HepG2 (cell line): ENCODE data around the gene RALBP1. TPM values are rescaled to one million over a fixed set of nuclear protein-coding genes. Genes with fewer than 3 reads are reported as not detected.

Source experiments
- ATAC-seq: fragments of 200-7000 bp; cut with Tn5 transposase; 3 replicates; pipeline ENCODE4 v1.9.1; 2020; ENCODE audit warnings: mild to moderate bottlenecking, moderate library complexity
- BruUV-seq: library from RNA; stranded (reverse); fragments of 400-500 nt; replicated peaks from 2 replicates; lab custom pipeline; 2021; lab: Mats Ljungman, UMichigan
- CTCF ChIA-PET: fragments of 300-600 bp; formaldehyde crosslinking; extraction: SDS; loops from one replicate; lab custom pipeline; 2021; ENCODE audit warnings: low total read pairs, inconsistent platforms, low intra/inter-chr PET ratio; lab: Yijun Ruan, JAX
- POLR2A ChIA-PET: fragments of 350-600 bp; sonication (Branson Sonifier 250); formaldehyde crosslinking; loops from one replicate; lab custom pipeline; 2020; ENCODE audit warnings: antibody characterized with exemption, inconsistent platforms; lab: Yijun Ruan, JAX
- DNase-seq: peaks from one replicate; pipeline ENCODE4 v3.0.0-alpha.2; 2015; ENCODE audit warnings: low spot score
- FAIRE-seq: peaks from 3 replicates; lab custom pipeline; 2011; peaks lifted over from hg19 to GRCh38; lab: Jason Lieb, UNC
- H2AFZ ChIP-seq: one replicate; pipeline ENCODE4 v1.6.1; 2011; ENCODE audit warnings: low read length, inconsistent platforms
- H3K27ac ChIP-seq: fragments of 300-600 bp; 3 replicates; pipeline ENCODE4 v1.8.0; 2011; ENCODE audit warnings: mixed run types, mild to moderate bottlenecking, mixed read lengths, low read length, inconsistent platforms; ENCODE audit not compliant: insufficient read depth; ENCODE audit errors: extremely low read length
- H3K27me3 ChIP-seq, 2 experiments: fragments of 200-600 bp in 1 of 2; 2 replicates in 1 of 2; 3 replicates in 1 of 2; pipeline versions ENCODE4 v1.6.0 to v1.8.0; 2011; ENCODE audit warnings: low read length in 2 of 2, mild to moderate bottlenecking in 2 of 2, moderate library complexity in 2 of 2, inconsistent platforms in 1 of 2; ENCODE audit not compliant: insufficient read depth in 2 of 2, control insufficient read depth in 1 of 2
- H3K36me3 ChIP-seq, 2 experiments: fragments of 200-600 bp in 1 of 2; replicated peaks in 1 of 2; 2 replicates in 1 of 2; 3 replicates in 1 of 2; pipeline versions ENCODE4 v1.5.1 to v1.8.0; 2011; ENCODE audit warnings: low read length in 2 of 2, inconsistent platforms in 1 of 2; ENCODE audit not compliant: insufficient read depth in 2 of 2, control insufficient read depth in 1 of 2
- H3K4me1 ChIP-seq: 2 replicates; pipeline ENCODE4 v1.5.1; 2012; ENCODE audit warnings: low read length, inconsistent platforms; ENCODE audit not compliant: insufficient read depth
- H3K4me2 ChIP-seq: 2 replicates; pipeline ENCODE4 v1.6.0; 2011; ENCODE audit warnings: low read depth, low read length, inconsistent platforms
- H3K4me3 ChIP-seq, 3 experiments: fragments of 200-600 bp in 1 of 3; sonication (generic), shearing (Covaris generic) in 1 of 3; replicated peaks in 1 of 3; 2 replicates each; pipeline ENCODE4 v1.5.1; 2011 to 2016; ENCODE audit warnings: low read length in 3 of 3, inconsistent platforms in 2 of 3, low read depth in 2 of 3, mild to moderate bottlenecking in 2 of 3, control low read depth in 1 of 3, mixed read lengths in 1 of 3; ENCODE audit not compliant: insufficient read depth in 1 of 3
- H3K79me2 ChIP-seq: one replicate; pipeline ENCODE4 v1.6.1; 2011; ENCODE audit warnings: low read length, inconsistent platforms; ENCODE audit not compliant: insufficient read depth
- H3K9ac ChIP-seq: 2 replicates; pipeline ENCODE4 v1.6.0; 2011; ENCODE audit warnings: mild to moderate bottlenecking, low read depth, low read length, inconsistent platforms; ENCODE audit not compliant: insufficient read depth
- H3K9me3 ChIP-seq: 2 replicates; pipeline ENCODE4 v1.5.1; 2012; ENCODE audit warnings: mild to moderate bottlenecking, low read length
- H4K20me1 ChIP-seq: 2 replicates; pipeline ENCODE4 v1.6.0; 2011; ENCODE audit warnings: inconsistent platforms, mild to moderate bottlenecking, low read length, moderate library complexity; ENCODE audit not compliant: insufficient read depth
- IKZF1 ChIP-seq: fragments of 450-650 bp; IDR thresholded peaks from 2 replicates; pipeline ENCODE4 v1.7.1; 2016
- NCOA1 ChIP-seq: sonication (generic); formaldehyde crosslinking; IDR thresholded peaks from 2 replicates; pipeline ENCODE4 v1.9.0; 2021; ENCODE audit warnings: missing genetic modification reagents
- NFKB2 ChIP-seq: sonication (generic); formaldehyde crosslinking; IDR thresholded peaks from 2 replicates; pipeline ENCODE4 v1.4.0; 2020; ENCODE audit warnings: missing genetic modification reagents, borderline replicate concordance
- SOX5 ChIP-seq: IDR thresholded peaks from 2 replicates; pipeline ENCODE4 v1.6.1; 2016; ENCODE audit warnings: borderline replicate concordance
- SRSF9 ChIP-seq: fragments of 200-400 bp; formaldehyde crosslinking; IDR thresholded peaks from 2 replicates; pipeline ENCODE4 v1.6.1; 2018; ENCODE audit warnings: borderline replicate concordance, mild to moderate bottlenecking, low read depth, low read length; ENCODE audit not compliant: insufficient read depth, poor library complexity, severe bottlenecking
- ZC3H13 ChIP-seq: sonication (generic); formaldehyde crosslinking; IDR thresholded peaks from 2 replicates; pipeline ENCODE4 v1.8.1; 2023; ENCODE audit warnings: mild to moderate bottlenecking, missing genetic modification reagents, moderate library complexity
- ZNF230 ChIP-seq: sonication (generic); formaldehyde crosslinking; IDR thresholded peaks from 2 replicates; pipeline ENCODE4 v1.4.0; 2020; ENCODE audit warnings: mild to moderate bottlenecking, missing genetic modification reagents
- WGBS: methylation state at CpG from one replicate; pipeline ENCODE4 v1.1.6; 2017; ENCODE audit warnings: low lambda C conversion rate; 5-methylcytosine and 5-hydroxymethylcytosine counted together
- in situ Hi-C: cut with HindIII; loops from 2 replicates; pipeline ENCODE4 v1.10.0; 2017; ENCODE audit warnings: low pct_unique_long_range_greater_than_20kb; ENCODE audit not compliant: extremely low pct_ligation_motif_present
- intact Hi-C: fragments of 100-400 bp; cut with micrococcal nuclease; formaldehyde crosslinking; loops from one replicate; pipeline ENCODE4 v1.10.0; 2022; ENCODE audit not compliant: unreplicated experiment
- polyA plus RNA-seq, 8 experiments: library from polyadenylated mRNA; depleted of rRNA in 3 of 8; stranded (reverse) in 7 of 8; unstranded in 1 of 8; fragments of >200 nt; fragmentation: Illumina TruSeq in 4 of 8; extraction: Trizol in 4 of 8; gene quantifications; 2 replicates each; pipeline versions ENCODE4 v1.2.1 to v1.2.3, GENCODE V29; 2011 to 2016; ENCODE audit warnings: low read depth in 4 of 8, missing spikeins in 1 of 8, mixed read lengths in 1 of 8; ENCODE audit not compliant: insufficient read depth in 1 of 8
- total RNA-seq, 5 experiments: library from RNA; depleted of rRNA; stranded (reverse); fragments of >200 nt; fragmentation: Illumina TruSeq; extraction: Trizol; gene quantifications; 2 replicates each; pipeline ENCODE4 v1.2.3, GENCODE V29; 2016; ENCODE audit warnings: low read depth in 1 of 5
- TF ChIP-seq, protein P1 (sequence below): sonication (generic); formaldehyde crosslinking; conservative IDR thresholded peaks from 2 replicates; pipeline ENCODE4 v1.4.0; 2020; ENCODE audit warnings: mild to moderate bottlenecking, missing genetic modification reagents, moderate library complexity
- TF ChIP-seq, protein P2 (sequence below): sonication (generic); formaldehyde crosslinking; conservative IDR thresholded peaks from 2 replicates; pipeline ENCODE4 v1.5.0; 2020; ENCODE audit warnings: missing genetic modification reagents
- TF ChIP-seq, protein P3 (sequence below): sonication (generic); formaldehyde crosslinking; IDR thresholded peaks from 2 replicates; pipeline ENCODE4 v1.8.0; 2022; ENCODE audit warnings: mild to moderate bottlenecking, missing genetic modification reagents, borderline replicate concordance
- TF ChIP-seq, protein P4 (sequence below): sonication (generic); formaldehyde crosslinking; IDR thresholded peaks from 2 replicates; pipeline ENCODE4 v1.4.0; 2020; ENCODE audit warnings: mild to moderate bottlenecking, missing genetic modification reagents
- TF ChIP-seq, protein P5 (sequence below): sonication (generic); formaldehyde crosslinking; IDR thresholded peaks from 2 replicates; pipeline ENCODE4 v1.5.0; 2020; ENCODE audit warnings: mild to moderate bottlenecking, low read depth, missing genetic modification reagents, borderline replicate concordance

Gene RALBP1
- total and polyA plus RNA-seq, 2 of the 13 experiments (the other 11 are each of a cell fraction or from before 2014, with no cell fraction given), result 24.5 to 33.1 TPM

DNA sequence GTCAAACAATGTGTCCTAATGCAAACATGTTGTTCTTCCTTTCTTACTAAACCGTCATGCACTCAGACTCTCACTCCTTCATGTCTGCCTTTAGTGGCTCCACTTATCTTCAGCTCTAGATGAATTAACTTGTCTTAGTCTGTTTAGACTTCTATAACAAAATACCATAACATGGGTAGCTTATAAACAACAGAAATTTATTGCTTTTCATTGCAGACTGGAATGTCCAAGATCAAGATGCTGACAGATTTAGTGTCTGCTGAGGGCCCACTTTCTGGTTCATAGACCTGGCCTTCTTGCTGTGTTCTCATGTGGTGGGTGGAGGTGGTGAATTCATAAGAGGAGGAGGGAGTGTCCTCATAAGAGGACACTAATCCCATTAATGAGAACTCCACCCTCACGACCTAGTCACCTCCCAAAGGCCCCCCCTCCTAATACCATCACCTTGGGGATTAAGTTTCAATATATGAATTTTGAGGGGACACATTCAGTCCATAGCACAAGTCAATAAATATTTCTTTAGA lies 32.3 kb downstream of the RALBP1 start:
- in situ Hi-C loops, result no loop called here
- Histone ChIP-seq H3K9me3 (peaks cover 10% of the 10 kb centered on the region), H2AFZ (no peak overlapping the region), H3K4me3 (no peak overlapping the region), H3K4me2 (no peak overlapping the region), H3K4me1 (peaks cover 11% of the 10 kb centered on the region), H3K27me3 (no peaks in the 10 kb centered on the region), H3K27ac (no peak overlapping the region), H3K79me2 (peaks cover 30% of the 10 kb centered on the region), H3K36me3 (no peaks in the 10 kb centered on the region), H3K9ac (no peak overlapping the region), H4K20me1 (0 out of 2 replicates have a peak, but pooled peaks cover 3% of the 10 kb centered on the region)
- 89% methylated on average over 2 of the region's 2 CpGs for WGBS
- ChIA-PET POLR2A (no interaction called here), CTCF (no interaction called here)
- intact Hi-C loops, result no loop called here
- no TSS peak for BruUV-seq
- FAIRE-seq (no peak), ATAC-seq (no peak), DNase-seq (no peak)
- TF ChIP-seq ZNF230 (CRISPR knock-in tag), result no peak
- TF ChIP-seq, protein P1, sequence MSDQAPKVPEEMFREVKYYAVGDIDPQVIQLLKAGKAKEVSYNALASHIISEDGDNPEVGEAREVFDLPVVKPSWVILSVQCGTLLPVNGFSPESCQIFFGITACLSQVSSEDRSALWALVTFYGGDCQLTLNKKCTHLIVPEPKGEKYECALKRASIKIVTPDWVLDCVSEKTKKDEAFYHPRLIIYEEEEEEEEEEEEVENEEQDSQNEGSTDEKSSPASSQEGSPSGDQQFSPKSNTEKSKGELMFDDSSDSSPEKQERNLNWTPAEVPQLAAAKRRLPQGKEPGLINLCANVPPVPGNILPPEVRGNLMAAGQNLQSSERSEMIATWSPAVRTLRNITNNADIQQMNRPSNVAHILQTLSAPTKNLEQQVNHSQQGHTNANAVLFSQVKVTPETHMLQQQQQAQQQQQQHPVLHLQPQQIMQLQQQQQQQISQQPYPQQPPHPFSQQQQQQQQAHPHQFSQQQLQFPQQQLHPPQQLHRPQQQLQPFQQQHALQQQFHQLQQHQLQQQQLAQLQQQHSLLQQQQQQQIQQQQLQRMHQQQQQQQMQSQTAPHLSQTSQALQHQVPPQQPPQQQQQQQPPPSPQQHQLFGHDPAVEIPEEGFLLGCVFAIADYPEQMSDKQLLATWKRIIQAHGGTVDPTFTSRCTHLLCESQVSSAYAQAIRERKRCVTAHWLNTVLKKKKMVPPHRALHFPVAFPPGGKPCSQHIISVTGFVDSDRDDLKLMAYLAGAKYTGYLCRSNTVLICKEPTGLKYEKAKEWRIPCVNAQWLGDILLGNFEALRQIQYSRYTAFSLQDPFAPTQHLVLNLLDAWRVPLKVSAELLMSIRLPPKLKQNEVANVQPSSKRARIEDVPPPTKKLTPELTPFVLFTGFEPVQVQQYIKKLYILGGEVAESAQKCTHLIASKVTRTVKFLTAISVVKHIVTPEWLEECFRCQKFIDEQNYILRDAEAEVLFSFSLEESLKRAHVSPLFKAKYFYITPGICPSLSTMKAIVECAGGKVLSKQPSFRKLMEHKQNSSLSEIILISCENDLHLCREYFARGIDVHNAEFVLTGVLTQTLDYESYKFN (CRISPR knock-in tag), result no peak
- no peak for TF ChIP-seq ZC3H13 (CRISPR knock-in tag)
- no peak for TF ChIP-seq NCOA1
- TF ChIP-seq SOX5 (CRISPR knock-in tag), result no peak
- TF ChIP-seq, protein P2, sequence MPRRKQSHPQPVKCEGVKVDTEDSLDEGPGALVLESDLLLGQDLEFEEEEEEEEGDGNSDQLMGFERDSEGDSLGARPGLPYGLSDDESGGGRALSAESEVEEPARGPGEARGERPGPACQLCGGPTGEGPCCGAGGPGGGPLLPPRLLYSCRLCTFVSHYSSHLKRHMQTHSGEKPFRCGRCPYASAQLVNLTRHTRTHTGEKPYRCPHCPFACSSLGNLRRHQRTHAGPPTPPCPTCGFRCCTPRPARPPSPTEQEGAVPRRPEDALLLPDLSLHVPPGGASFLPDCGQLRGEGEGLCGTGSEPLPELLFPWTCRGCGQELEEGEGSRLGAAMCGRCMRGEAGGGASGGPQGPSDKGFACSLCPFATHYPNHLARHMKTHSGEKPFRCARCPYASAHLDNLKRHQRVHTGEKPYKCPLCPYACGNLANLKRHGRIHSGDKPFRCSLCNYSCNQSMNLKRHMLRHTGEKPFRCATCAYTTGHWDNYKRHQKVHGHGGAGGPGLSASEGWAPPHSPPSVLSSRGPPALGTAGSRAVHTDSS (CRISPR knock-in tag), result no peak
- TF ChIP-seq, protein P3, sequence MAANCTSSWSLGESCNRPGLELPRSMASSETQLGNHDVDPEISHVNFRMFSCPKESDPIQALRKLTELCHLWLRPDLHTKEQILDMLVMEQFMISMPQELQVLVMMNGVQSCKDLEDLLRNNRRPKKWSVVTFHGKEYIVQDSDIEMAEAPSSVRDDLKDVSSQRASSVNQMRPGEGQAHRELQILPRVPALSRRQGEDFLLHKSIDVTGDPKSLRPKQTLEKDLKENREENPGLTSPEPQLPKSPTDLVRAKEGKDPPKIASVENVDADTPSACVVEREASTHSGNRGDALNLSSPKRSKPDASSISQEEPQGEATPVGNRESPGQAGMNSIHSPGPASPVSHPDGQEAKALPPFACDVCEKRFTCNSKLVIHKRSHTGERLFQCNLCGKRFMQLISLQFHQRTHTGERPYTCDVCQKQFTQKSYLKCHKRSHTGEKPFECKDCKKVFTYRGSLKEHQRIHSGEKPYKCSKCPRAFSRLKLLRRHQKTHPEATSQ (CRISPR knock-in tag), result no peak
- TF ChIP-seq, protein P4, sequence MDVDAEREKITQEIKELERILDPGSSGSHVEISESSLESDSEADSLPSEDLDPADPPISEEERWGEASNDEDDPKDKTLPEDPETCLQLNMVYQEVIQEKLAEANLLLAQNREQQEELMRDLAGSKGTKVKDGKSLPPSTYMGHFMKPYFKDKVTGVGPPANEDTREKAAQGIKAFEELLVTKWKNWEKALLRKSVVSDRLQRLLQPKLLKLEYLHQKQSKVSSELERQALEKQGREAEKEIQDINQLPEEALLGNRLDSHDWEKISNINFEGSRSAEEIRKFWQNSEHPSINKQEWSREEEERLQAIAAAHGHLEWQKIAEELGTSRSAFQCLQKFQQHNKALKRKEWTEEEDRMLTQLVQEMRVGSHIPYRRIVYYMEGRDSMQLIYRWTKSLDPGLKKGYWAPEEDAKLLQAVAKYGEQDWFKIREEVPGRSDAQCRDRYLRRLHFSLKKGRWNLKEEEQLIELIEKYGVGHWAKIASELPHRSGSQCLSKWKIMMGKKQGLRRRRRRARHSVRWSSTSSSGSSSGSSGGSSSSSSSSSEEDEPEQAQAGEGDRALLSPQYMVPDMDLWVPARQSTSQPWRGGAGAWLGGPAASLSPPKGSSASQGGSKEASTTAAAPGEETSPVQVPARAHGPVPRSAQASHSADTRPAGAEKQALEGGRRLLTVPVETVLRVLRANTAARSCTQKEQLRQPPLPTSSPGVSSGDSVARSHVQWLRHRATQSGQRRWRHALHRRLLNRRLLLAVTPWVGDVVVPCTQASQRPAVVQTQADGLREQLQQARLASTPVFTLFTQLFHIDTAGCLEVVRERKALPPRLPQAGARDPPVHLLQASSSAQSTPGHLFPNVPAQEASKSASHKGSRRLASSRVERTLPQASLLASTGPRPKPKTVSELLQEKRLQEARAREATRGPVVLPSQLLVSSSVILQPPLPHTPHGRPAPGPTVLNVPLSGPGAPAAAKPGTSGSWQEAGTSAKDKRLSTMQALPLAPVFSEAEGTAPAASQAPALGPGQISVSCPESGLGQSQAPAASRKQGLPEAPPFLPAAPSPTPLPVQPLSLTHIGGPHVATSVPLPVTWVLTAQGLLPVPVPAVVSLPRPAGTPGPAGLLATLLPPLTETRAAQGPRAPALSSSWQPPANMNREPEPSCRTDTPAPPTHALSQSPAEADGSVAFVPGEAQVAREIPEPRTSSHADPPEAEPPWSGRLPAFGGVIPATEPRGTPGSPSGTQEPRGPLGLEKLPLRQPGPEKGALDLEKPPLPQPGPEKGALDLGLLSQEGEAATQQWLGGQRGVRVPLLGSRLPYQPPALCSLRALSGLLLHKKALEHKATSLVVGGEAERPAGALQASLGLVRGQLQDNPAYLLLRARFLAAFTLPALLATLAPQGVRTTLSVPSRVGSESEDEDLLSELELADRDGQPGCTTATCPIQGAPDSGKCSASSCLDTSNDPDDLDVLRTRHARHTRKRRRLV (CRISPR knock-in tag), result no peak
- TF ChIP-seq, protein P5, sequence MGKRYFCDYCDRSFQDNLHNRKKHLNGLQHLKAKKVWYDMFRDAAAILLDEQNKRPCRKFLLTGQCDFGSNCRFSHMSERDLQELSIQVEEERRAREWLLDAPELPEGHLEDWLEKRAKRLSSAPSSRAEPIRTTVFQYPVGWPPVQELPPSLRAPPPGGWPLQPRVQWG, result no peak
- TF ChIP-seq NFKB2 (CRISPR knock-in tag), result no peak
- no peak for TF ChIP-seq SRSF9
- TF ChIP-seq IKZF1, result no peak
